ENCODE measurements around the gene CDH10. TPM values are rescaled to one million over a fixed set of nuclear protein-coding genes. Genes with fewer than 3 reads are reported as not detected.

Gene CDH10
- total RNA-seq, result not detected

DNA sequence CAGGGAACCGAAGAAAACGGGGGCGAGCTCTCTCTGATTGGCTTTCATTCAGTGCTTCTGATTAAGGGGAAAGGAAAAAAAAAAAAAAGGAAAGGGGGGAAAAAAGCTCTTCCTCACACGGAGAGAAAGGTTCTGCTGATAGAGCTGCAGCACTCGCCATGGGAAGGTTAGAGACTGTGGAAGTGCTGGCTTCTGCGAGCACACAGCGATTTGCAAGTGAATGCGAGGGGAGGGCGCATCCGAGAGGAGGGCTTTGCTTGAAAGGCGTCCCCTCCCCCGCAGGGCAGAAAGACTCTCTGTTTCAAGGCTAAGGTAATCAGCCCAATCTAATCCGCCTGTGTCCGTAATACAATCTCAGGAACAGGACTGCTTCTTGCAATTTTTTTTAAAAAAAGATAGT is at the start of gene CDH10:
Gene CDH10 (minus strand): TSS at position 218 of the 400 bp plus-strand sequence. CDS start 51,488 bp downstream, outside the sequence.
- H3K4me3 ChIP-seq, result no peak within 1 kb of the TSS
- H3K27me3 ChIP-seq, result peaks cover 0 to 4% (median 0%) of the 10 kb centered on the region in 3 donors
- DNase-seq (no peak), ATAC-seq (no peak)
- no peak within 1 kb of the TSS for H3K27ac ChIP-seq
- TF ChIP-seq, protein P1, sequence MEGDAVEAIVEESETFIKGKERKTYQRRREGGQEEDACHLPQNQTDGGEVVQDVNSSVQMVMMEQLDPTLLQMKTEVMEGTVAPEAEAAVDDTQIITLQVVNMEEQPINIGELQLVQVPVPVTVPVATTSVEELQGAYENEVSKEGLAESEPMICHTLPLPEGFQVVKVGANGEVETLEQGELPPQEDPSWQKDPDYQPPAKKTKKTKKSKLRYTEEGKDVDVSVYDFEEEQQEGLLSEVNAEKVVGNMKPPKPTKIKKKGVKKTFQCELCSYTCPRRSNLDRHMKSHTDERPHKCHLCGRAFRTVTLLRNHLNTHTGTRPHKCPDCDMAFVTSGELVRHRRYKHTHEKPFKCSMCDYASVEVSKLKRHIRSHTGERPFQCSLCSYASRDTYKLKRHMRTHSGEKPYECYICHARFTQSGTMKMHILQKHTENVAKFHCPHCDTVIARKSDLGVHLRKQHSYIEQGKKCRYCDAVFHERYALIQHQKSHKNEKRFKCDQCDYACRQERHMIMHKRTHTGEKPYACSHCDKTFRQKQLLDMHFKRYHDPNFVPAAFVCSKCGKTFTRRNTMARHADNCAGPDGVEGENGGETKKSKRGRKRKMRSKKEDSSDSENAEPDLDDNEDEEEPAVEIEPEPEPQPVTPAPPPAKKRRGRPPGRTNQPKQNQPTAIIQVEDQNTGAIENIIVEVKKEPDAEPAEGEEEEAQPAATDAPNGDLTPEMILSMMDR (IDR thresholded peaks at IDR 0.05 in 4 of 5, conservative IDR thresholded peaks at IDR 0.05 in 1 of 5), result no peak
- TF ChIP-seq POLR2A (IDR thresholded peaks at IDR 0.05), result no peak
- no peaks in the 10 kb centered on the region for H3K4me1 ChIP-seq
- no peaks in the 10 kb centered on the region for H3K9me3 ChIP-seq
- intact Hi-C loops (cut with DNase I; ENCODE audit: low total_unique reads), result no loop called here
- H3K36me3 ChIP-seq, result no peaks in the 10 kb centered on the region
- in situ Hi-C loops (cut with MboI; ENCODE audit: low sequenced_read_pairs in 4 of 4), result no loop called here

DNA sequence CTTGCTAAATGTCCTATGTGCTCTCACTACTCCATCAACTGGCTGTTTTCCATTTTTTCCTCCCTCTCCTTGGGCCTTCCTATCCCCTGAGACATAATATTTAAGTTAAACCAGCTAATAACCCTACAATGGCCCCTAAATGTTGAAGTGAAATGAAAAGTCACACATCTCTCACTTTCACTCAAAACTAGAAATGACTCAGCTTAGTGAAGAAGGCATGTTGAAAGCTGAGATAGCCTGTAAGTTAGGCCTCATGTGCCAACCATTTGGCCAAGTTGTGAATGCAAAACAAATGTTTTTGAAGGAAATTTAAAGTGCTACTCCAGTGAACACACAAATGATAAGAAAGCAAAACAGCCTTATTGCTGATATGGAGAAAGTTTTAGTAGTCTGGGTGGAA is 48.8 kb upstream of the CDH10 start:
- Histone ChIP-seq H3K27ac (no peak overlapping the region), H3K9me3 (no peaks in the 10 kb centered on the region), H3K36me3 (no peaks in the 10 kb centered on the region), H3K27me3 (no peaks in the 10 kb centered on the region), H3K4me3 (no peak overlapping the region), H3K4me1 (no peaks in the 10 kb centered on the region)
- TF ChIP-seq POLR2A (IDR thresholded peaks at IDR 0.05), result no peak
- TF ChIP-seq, protein P1 (IDR thresholded peaks at IDR 0.05 in 4 of 5, conservative IDR thresholded peaks at IDR 0.05 in 1 of 5), result no peak
- intact Hi-C loops (cut with DNase I; ENCODE audit: low total_unique reads), result no loop called here
- ATAC-seq, result no peak
- DNase-seq, result no peak
- in situ Hi-C loops (cut with MboI; ENCODE audit: low sequenced_read_pairs in 4 of 4), result no loop called here

DNA sequence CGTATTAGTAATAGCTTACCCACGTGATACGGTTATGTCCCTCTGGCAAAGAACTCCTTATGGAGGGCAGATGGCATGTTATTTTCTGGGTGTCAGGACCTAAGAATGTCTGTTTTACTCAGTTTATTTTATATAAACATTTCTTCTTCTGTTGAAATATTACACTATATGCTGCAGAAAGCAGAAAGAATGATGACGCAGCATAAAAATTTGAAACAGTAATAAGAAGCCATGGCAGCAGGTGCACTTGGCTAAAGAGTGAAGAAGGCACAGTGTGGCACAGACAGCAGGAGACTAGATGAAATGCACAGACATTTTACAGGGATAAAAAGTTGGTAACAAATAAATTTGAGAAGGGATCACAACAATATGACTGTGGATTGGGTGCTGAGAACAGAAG is 46.3 kb upstream of the CDH10 start:
- in situ Hi-C loops (cut with MboI; ENCODE audit: low sequenced_read_pairs in 4 of 4) (no loop called here), intact Hi-C loops (cut with DNase I; ENCODE audit: low total_unique reads) (no loop called here)
- ATAC-seq, result no peak
- H3K4me1 ChIP-seq, result no peaks in the 10 kb centered on the region
- TF ChIP-seq, protein P1 (IDR thresholded peaks at IDR 0.05 in 4 of 5, conservative IDR thresholded peaks at IDR 0.05 in 1 of 5), result no peak
- no peak for TF ChIP-seq POLR2A (IDR thresholded peaks at IDR 0.05)
- no peak overlapping the region for H3K27ac ChIP-seq
- no peaks in the 10 kb centered on the region for H3K36me3 ChIP-seq
- H3K4me3 ChIP-seq, result no peak overlapping the region
- H3K9me3 ChIP-seq, result no peaks in the 10 kb centered on the region
- DNase-seq, result no peak
- no peaks in the 10 kb centered on the region for H3K27me3 ChIP-seq

DNA sequence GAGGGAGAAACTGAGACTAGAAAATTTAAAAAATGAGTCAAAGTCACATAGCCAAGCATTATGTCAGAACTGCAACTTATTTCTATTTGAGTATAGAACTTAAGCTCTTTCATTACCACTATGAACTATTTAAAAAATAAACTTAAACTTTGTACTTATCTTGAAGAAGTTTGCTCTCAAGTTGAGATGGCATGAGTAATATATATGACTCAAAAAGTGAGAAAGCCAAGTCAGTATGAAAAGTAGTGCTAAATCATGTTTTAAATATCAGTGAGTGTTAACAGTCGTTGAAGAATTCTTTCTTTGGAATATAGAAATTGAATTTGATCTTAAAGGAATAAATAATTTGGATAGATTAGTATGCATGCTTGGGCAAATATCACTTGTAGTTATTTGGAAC is 36.3 kb upstream of the CDH10 start:
- no peaks in the 10 kb centered on the region for H3K36me3 ChIP-seq
- in situ Hi-C loops (cut with MboI; ENCODE audit: low sequenced_read_pairs in 4 of 4) (no loop called here), intact Hi-C loops (cut with DNase I; ENCODE audit: low total_unique reads) (no loop called here)
- H3K27ac ChIP-seq, result no peak overlapping the region
- no peak for DNase-seq
- H3K4me1 ChIP-seq, result no peaks in the 10 kb centered on the region
- no peak overlapping the region for H3K4me3 ChIP-seq
- TF ChIP-seq, protein P1 (IDR thresholded peaks at IDR 0.05 in 4 of 5, conservative IDR thresholded peaks at IDR 0.05 in 1 of 5), result no peak
- no peak for TF ChIP-seq POLR2A (IDR thresholded peaks at IDR 0.05)
- H3K27me3 ChIP-seq, result no peaks in the 10 kb centered on the region
- H3K9me3 ChIP-seq, result no peaks in the 10 kb centered on the region
- ATAC-seq, result no peak

DNA sequence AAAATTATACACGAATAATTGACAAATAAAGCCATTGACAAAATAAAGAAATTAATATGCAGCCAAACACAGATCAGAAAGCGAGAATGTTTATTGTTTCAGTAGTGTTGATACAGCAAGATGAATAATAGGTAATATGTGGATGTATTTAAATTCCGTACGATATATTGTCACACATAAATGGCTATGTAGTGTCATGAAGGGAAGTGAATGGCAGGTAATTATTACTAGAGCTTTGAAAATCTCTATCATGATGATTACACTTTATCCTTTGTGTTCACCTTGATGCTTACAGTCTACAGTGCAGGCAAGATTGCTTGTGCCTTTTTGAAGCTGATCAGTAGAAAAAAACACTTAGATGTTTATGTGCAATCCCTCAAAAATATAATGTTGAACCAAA is 23.3 kb upstream of the CDH10 start:
- ATAC-seq (no peak), DNase-seq (no peak)
- H3K36me3 ChIP-seq, result no peaks in the 10 kb centered on the region
- H3K27ac ChIP-seq, result no peak overlapping the region
- H3K4me1 ChIP-seq, result no peaks in the 10 kb centered on the region
- intact Hi-C loops (cut with DNase I; ENCODE audit: low total_unique reads) (no loop called here), in situ Hi-C loops (cut with MboI; ENCODE audit: low sequenced_read_pairs in 4 of 4) (no loop called here)
- TF ChIP-seq, protein P1 (IDR thresholded peaks at IDR 0.05 in 4 of 5, conservative IDR thresholded peaks at IDR 0.05 in 1 of 5), result no peak
- TF ChIP-seq POLR2A (IDR thresholded peaks at IDR 0.05), result no peak
- no peaks in the 10 kb centered on the region for H3K9me3 ChIP-seq
- no peak overlapping the region for H3K4me3 ChIP-seq
- H3K27me3 ChIP-seq, result no peaks in the 10 kb centered on the region
